Central memory CD4-positive, alpha-beta T cell (primary cell): Measurements from ENCODE around the gene DVL1.

Experiments used
- DNase-seq: peaks from one replicate; pipeline ENCODE4 v3.0.0; 2022

DVL1 gene

DNA sequence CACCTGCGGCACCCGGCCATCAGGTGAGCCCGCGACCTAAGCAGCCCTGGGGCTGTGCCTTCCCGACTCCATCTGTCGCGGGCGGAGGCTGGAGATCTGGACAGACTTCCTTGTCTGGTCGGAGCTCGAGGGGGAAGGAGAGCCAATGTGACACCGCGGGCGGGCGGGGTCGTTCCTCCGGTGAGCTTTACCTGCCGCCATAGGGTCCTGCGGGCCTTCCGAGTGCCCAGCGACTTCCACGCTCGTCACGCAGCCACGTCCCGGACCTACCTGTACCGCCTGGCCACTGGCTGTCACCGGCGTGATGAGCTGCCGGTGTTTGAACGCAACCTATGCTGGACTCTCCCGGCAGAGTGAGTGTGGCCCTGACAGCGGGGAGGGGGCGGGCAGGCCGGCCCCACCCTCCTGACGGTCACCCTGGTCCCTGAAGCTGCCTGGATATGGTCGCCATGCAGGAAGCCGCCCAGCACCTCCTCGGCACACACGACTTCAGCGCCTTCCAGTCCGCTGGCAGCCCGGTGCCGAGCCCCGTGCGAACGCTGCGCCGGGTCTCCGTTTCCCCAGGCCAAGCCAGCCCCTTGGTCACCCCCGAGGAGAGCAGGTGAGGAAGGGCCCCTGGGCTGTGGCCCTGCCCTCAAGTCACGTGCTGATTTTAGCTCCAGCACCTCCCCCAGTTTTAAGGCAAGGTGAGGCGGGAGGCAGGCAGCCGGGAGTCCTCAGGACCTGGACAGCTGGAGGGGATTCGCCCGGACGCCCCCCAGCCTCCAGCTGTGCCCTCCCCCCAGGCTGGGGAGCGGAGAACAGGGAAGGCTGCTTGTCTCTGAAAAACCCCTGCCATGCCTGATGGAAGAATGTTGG is 39.7 kb downstream of the DVL1 start:
- peak; percentile 18 for DNase-seq

GRCh38 chr1:1308756-1309250 is 40.4 kb downstream of the DVL1 start:
- DNase-seq = no peak

DNA sequence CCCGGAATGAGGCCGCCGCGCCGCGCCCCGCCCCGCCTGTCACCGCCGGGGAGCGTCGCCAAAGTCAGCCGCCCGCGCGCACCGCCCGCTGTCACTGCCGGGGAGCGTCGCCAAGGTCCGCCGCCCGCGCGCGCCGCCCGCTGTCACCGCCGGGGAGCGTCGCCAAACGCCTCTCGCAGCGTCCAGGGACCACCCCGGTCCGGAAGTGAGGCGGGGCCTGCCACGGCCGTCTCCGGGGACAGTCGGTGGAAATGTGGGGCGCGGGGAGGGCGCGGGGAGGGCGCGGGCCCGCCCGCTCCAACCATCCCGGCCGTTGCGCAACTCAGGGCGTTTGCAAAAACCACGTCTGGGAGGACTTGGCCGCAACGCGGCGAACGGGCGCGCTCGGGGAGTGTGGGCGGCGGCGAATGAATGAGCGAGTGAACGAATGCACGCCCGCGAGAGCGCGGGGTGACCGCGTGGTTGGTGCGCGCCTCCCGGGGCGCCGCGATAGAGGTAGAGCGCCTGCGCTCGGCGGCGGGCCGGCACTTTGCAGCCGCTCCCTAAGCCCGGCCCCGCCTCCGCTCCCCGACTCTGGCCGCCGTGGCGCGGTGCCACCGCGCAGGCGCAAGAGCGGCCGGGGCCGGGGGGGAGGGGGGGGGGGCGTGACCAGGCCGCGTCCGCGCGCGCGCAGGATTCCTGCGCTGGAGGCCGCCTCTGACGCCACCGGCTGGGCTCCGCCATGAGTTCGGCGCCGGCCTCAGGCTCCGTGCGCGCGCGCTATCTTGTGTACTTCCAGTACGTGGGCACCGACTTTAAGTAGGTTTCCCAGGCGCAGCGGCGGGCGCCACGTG is 41.1 kb downstream of the DVL1 start, which contains the start of the genes ACAP3 and PUSL1:
Gene ACAP3, minus strand, starts transcription at position 8 of the 833 bp plus-strand sequence. CDS start 115 bp downstream, outside the sequence.
Gene PUSL1, plus strand, starts transcription at position 675 of the 833 bp plus-strand sequence. Its CDS starts 47 bp downstream, at position 722.
- DNase-seq = peak; percentile 90

DNA sequence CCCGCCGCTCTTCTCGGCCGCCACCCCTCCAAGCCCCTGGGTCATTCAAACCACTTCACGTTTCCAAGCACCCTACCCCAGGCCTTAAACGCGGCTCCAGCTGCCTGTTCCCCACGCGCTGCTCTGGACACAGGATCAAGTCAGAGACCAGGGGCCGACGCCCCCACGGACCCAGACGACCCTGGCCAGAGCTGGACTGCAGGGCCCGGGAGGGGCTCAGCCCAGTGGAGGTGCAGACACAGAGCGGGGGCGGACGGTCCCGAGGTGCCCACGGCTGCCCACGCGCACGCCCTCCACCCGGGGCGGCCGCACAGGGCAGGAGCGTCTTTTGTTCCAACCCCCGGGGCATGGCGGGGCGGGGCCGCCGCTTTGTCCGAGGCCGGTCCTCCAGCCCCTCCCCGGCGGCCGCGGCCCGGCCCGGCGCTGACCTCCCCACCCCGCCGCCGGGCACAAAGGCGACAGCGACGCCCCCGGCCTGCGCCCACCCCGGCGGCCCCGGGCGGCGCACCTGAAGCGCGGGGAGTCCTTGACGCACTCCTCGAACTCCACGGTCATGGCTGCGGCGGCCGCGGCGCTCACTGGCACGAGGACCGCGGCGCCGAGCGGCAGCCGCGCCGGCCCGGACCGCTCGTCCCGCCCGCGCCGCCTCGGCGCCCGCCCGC is 41.8 kb downstream of the DVL1 start:
- no peak for DNase-seq

DNA sequence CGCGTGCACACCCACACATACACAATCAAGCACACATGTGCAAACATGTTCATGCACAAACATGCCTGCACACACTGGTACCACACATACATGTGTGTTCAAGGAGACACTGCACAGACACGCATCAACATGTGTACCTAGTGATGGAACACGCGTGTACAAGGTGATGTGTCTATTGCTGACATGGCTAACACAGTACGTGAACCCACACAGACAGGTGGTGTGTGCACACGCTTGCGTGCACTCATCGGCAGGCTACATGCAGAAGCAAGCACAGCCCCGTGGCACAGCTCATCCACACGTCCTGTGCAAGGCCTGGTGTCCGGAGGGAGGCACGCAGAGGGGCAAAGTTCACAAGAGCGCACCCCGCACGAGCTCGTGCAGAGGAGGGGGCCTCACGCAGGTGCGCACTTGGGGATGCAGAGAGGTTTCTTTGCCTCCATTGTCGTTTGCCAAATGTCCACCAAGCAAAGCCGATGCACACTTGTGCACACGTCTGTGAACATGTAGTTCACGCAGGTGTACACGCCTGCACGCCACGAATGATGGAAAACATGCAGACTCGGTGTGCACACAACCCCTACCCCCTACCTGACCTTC is 42.5 kb downstream of the DVL1 start:
- DNase-seq = no peak

DNA sequence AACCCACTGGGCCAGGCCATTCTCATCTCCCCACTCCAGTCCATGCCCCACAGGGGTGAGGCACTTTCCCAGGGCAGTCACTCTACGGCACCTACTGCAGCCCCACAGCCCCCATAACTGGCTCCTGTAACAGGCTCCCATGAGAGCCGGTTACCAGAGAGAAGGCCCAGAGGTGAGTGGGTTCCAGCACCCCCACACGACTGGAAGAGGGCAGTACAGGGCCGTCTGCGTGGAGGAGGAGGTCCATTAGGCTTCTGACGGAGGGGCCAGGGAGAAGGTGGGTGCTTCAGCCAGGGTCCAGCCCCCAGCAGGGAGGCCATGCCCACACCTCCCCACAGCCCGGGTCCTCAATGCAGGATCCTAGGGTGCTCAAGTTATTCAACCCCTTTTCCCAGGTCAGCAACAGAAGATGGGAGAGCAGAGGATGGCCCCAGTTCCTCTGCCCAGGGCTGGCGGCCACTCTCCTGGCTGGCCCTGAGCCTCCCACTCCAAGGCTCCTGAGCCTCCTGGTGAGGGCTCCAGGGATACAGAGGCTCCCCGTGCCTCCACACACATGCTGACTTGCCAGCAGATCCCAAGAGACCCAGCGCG is 43.1 kb downstream of the DVL1 start:
- no peak for DNase-seq

DNA sequence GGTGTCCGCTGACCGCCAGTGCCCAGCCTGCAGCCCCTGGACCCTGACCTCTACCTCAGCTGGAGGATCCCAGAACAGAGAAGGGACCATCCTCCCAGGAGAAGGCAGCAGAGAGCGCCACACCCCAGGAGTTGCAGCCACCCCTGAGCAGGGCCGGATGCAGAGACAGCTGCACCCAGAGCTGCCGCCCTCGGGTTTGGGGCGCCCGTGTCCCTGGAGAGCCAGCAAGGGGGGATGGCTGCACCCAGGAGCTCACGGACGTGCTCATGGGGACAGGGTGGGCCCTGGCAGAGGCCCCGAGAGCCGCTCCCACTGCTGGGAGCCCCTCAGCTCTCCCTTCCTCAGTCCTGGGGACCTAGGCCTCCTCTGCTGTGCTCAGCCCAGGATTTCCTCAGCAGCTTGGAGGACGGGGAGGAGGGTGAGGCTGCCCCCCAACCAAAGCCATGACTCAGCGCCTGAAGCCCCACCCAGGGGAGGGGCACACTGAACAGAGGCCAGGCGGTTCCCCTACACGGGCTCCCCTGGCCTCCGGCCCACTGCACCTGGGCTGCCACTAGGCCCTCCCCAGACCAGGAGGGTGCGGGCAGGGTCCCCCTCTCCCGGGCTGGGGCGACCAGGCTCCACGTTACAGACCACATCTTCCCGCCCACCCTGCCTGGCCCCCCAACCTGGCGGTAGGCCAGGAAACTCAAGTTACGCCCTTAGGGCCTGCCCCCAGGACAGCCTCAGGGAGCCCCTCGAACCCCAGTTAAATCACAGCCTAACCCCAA is 43.7 kb downstream of the DVL1 start:
- DNase-seq = peak; percentile 51

DNA sequence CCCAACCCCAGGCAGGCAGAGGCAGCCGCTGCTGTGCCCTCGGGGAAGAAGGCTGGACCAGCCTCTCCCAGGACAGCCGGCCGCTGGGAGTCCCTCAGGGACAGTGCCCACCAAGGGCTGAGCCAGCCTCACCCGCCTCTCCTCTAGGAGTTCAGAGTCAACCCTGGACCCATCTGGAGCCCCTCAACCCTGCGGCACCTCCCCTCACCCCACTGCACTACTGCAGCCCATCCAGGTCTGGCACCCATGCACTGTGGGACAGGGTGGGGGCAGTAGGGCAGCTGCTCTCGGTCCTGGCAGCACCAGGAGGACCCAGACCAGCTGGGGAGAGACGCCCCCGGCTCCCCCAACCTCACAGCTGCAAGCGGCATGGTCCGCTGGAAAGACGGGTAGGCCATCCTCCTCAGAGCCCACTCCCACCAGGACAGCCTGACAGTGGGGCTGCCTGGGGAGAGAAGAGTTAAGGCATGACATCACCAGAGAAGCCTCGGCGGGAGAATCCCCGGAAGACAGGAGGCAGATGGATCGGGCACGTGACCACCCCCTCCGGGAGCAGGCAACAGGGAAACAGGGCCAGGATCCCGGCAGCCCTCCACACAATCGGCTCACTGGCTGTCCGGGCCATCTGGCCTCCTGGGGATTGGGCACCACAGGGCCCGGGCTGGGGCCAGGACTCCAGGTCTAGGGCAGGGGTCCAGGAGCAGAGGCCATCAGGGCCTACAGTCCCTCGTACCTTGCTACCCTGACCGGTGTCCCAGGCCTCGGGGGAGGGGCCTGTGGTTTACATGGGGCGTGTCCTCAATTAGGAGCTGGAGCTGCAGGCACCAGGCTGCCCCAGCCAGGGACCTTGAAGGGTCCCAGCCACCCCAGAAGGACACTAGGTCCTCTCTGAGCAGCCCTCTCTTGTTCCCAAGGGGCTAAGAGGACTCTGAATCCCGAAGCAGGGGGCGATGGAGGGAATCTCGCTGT is 44.6 kb downstream of the DVL1 start:
- no peak for DNase-seq

DNA sequence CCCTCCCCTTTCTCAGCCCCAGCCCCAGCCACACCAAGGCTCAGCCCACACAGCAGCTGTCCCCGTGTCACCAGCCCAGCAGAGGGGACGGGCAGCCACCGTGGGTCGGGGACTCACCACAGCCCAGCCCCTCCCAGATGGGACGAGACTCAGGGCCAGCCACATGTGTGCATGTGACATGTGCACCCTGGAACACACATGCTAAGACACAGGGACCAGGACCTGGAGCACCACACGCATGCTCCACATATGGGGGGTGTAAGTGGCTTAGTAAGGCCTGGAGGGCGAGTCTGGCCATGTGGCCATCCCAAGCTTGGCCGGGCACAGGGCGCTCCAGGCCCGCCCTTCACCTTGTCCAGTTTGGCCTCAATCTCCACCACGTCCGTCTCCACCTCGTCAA is 45.5 kb downstream of the DVL1 start:
- no peak for DNase-seq

DNA sequence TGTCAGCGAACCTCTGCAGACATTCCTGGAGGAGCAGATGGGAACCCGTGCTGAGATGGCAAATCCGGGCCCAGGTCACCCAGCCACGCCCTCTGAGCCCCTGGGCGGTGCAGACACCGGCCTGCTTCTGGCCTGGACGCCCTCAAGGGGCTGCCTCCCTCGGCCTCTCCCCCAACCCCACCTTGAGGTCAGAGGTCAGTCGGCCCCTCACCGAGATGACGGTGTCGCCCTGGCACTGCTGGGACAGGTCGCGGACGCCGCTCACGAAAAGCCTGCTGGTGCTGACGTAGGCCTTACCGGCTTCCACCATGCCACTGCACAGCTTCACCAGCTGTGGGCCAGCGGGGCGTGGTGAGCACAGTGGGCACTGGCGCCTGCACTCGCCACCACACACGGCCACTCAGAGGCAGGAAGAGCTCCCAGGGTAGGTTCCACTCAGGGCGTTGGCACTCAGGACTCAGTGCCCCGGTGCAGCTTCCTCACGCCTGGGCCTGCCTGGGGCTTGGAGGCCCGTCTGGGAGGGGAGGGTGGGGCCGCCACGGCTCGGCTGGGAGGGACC is 46.2 kb downstream of the DVL1 start:
- no peak for DNase-seq

GRCh38 chr1:1302006-1302430 is 47.2 kb downstream of the DVL1 start:
- DNase-seq = no peak

- no peak for DNase-seq
Measured at GRCh38 chr1:1300352-1300739, 48.9 kb downstream of the DVL1 start.

- no peak for DNase-seq
Measured at GRCh38 chr1:1299686-1300351, 49.4 kb downstream of the DVL1 start.

DNA sequence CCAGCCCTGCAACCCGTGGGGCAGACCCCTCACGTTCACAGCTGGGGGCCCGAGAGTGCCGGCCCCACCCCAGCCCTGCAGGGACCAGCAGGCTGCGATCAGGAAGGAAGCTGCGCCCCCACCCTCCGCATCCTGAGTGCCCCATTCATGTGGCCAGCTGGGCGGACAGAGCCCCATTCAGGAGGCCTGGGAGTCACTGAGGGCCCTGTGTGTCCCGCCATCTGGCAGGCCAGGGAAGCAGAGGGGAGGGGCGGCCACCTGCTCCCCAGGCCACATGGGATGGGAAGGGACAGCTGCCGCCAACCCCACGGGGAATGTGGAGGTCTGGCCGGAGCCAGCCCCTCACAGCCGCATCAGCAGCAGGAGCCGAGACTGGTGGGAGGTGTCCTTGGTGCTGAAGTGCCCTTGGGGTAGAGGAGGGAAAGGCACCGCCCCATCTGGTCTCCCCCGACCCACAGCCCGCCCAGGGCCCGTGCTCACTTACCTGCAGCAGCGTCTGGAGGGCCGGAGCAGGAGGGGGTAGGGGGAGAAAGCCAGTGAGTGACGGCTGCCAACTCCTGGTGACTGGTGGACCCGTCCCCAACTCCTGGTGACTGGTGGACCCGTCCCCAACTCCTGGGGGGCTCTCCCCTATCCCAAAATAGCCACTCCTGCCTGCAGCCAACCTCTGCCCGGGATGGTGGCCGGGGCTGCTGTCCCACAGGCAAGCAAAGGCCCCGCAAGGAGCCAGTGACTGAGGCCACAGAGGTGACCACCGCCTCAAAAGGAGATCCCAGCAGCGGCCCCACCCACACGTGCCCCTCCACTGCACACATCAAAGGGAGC is 50.1 kb downstream of the DVL1 start:
- no peak for DNase-seq

- DNase-seq = no peak
Measured at GRCh38 chr1:1297802-1298424, 51.3 kb downstream of the DVL1 start.

GRCh38 chr1:1296070-1297061 is 52.9 kb downstream of the DVL1 start:
- DNase-seq = no peak
